COR-L47 (cell line): ENCODE measurements around the gene PDE7B.
"Not testable (repeated sequence)": the region's sequence is repeated elsewhere in the genome, so short reads cannot be mapped to it uniquely, and the experiment has no call there.

ENCODE experiments used
- DNase-seq: peaks from one replicate; lab custom pipeline; 2025; lab: John Stamatoyannopoulos, UW

PDE7B gene

GRCh38 chr6:136112262-136112661 lies 260.8 kb downstream of the PDE7B start:
- DNase-seq = no peak

GRCh38 chr6:136113736-136114173 lies 262.3 kb downstream of the PDE7B start:
- DNase-seq = peak; percentile 89

GRCh38 chr6:136114661-136115060 lies 263.2 kb downstream of the PDE7B start:
- peak; percentile 60 for DNase-seq

GRCh38 chr6:136115941-136116340 lies 264.4 kb downstream of the PDE7B start:
- DNase-seq = no peak

GRCh38 chr6:136117081-136117480 lies 265.6 kb downstream of the PDE7B start:
- DNase-seq = no peak

GRCh38 chr6:136118787-136119186 lies 267.3 kb downstream of the PDE7B start:
- DNase-seq = no peak

- no peak for DNase-seq
These were observed 272.0 kb downstream of the PDE7B start for GRCh38 chr6:136123468-136123867.

GRCh38 chr6:136125585-136125984 lies 274.1 kb downstream of the PDE7B start:
- no peak for DNase-seq

GRCh38 chr6:136127873-136128272 lies 276.4 kb downstream of the PDE7B start:
- no peak for DNase-seq

- no peak for DNase-seq
These were observed 277.9 kb downstream of the PDE7B start for GRCh38 chr6:136129365-136129764.

GRCh38 chr6:136134268-136134667 lies 282.8 kb downstream of the PDE7B start:
- DNase-seq = no peak

- DNase-seq = no peak
These were observed 283.2 kb downstream of the PDE7B start for GRCh38 chr6:136134751-136135150.

GRCh38 chr6:136136274-136136673 lies 284.8 kb downstream of the PDE7B start:
- no peak for DNase-seq

- no peak for DNase-seq
These were observed 285.6 kb downstream of the PDE7B start for GRCh38 chr6:136137008-136137692.

GRCh38 chr6:136137739-136138402 lies 286.4 kb downstream of the PDE7B start:
- no peak for DNase-seq

- not testable (repeated sequence) for DNase-seq
These were observed 287.6 kb downstream of the PDE7B start for GRCh38 chr6:136139111-136139510.

GRCh38 chr6:136144251-136145023 lies 292.9 kb downstream of the PDE7B start:
- DNase-seq = no peak

- no peak for DNase-seq
These were observed 294.6 kb downstream of the PDE7B start for GRCh38 chr6:136146130-136146529.

GRCh38 chr6:136147342-136147741 lies 295.8 kb downstream of the PDE7B start:
- no peak for DNase-seq

- no peak for DNase-seq
These were observed 296.6 kb downstream of the PDE7B start for GRCh38 chr6:136148051-136148450.

GRCh38 chr6:136148523-136148922 lies 297.0 kb downstream of the PDE7B start:
- DNase-seq = no peak

- DNase-seq = no peak
These were observed 297.8 kb downstream of the PDE7B start for GRCh38 chr6:136149311-136149710.

GRCh38 chr6:136150961-136151360 lies 299.5 kb downstream of the PDE7B start:
- DNase-seq = no peak
